ENCODE data around the gene TBC1D13. TPM values are rescaled to one million over a fixed set of nuclear protein-coding genes. Genes with fewer than 3 reads are reported as not detected.

Gene TBC1D13
- total RNA-seq, 1 donor from 2014 or later: 16.6 TPM

Other genes with a start within 250 kb of the TBC1D13 start
- gene SPTAN1, start 234.7 kb upstream of the TBC1D13 start, total RNA-seq: 203 TPM
- gene DYNC2I2, start 130.4 kb upstream of the TBC1D13 start, total RNA-seq: 40.0 TPM
- 167 TPM for gene SET, start 98.0 kb upstream of the TBC1D13 start, total RNA-seq
- gene PKN3, start 84.8 kb upstream of the TBC1D13 start, total RNA-seq: 5.7 TPM
- gene ZDHHC12, start 63.1 kb upstream of the TBC1D13 start, total RNA-seq: 5.4 TPM
- 57.3 TPM for gene ZER1, start 15.3 kb upstream of the TBC1D13 start, total RNA-seq
- gene ENDOG, start 31.2 kb downstream of the TBC1D13 start, total RNA-seq: 89.0 TPM
- gene SPOUT1, start 42.5 kb downstream of the TBC1D13 start, total RNA-seq: 15.8 TPM
- 12.6 TPM for gene KYAT1, start 94.7 kb downstream of the TBC1D13 start, total RNA-seq
- 20.2 TPM for gene LRRC8A, start 94.9 kb downstream of the TBC1D13 start, total RNA-seq
- 28.7 TPM for gene PHYHD1, start 133.7 kb downstream of the TBC1D13 start, total RNA-seq
- gene DOLK, start 160.3 kb downstream of the TBC1D13 start, total RNA-seq: 6.4 TPM
- gene NUP188, start 160.4 kb downstream of the TBC1D13 start, total RNA-seq: 21.0 TPM
- 30.8 TPM for gene SH3GLB2, start 241.1 kb downstream of the TBC1D13 start, total RNA-seq
- 32.8 TPM for gene MIGA2, start 249.4 kb downstream of the TBC1D13 start, total RNA-seq